ENCODE data around the gene TMEM19.
A peak's percentile ranks its signal among the peaks of the same experiment; 100 is the strongest.

Gene TMEM19

DNA sequence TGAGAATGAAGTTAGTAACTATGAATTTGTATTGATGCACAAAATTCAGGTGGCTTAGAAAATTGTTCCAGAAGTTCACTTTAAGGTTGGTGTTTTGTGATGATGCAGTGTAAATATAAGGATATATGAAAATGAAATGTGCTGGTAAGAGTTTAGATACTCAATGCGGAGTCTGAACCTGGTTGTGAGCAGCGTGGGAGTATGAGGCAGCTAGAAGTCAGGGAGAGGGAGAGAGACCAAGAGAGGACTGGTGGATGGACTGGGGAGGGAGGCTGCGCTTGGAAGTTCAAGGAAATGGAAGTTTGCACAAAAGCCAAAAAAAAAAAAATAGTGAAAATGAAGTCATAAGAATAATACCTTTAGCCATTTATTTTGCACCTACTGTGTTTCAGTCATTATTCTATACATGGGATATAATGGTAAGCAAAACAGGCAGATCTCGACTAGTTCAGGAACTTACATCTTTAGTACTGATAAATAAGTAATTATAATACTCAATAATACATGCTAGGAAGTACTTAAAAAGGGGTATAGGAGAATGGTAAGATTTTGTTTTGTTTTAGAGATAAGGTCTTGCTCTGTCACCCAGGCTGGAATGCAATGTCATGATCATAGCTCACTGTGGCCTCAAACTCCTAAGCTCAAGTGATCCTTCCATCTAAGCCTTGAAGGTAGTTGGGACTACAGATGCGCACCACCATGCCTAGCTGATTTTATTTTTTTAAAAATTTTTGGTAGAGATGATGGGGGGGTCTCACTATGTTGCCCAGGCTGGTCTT is 58.8 kb downstream of the TMEM19 start:
- H3K4me3 ChIP-seq (ENCODE audit: low read depth, low read length): no peak overlapping the region
- TF ChIP-seq, protein P1, sequence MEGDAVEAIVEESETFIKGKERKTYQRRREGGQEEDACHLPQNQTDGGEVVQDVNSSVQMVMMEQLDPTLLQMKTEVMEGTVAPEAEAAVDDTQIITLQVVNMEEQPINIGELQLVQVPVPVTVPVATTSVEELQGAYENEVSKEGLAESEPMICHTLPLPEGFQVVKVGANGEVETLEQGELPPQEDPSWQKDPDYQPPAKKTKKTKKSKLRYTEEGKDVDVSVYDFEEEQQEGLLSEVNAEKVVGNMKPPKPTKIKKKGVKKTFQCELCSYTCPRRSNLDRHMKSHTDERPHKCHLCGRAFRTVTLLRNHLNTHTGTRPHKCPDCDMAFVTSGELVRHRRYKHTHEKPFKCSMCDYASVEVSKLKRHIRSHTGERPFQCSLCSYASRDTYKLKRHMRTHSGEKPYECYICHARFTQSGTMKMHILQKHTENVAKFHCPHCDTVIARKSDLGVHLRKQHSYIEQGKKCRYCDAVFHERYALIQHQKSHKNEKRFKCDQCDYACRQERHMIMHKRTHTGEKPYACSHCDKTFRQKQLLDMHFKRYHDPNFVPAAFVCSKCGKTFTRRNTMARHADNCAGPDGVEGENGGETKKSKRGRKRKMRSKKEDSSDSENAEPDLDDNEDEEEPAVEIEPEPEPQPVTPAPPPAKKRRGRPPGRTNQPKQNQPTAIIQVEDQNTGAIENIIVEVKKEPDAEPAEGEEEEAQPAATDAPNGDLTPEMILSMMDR (IDR thresholded peaks at IDR 0.05; ENCODE audit: borderline replicate concordance, insufficient read depth, low read depth, low read length): no peak

DNA sequence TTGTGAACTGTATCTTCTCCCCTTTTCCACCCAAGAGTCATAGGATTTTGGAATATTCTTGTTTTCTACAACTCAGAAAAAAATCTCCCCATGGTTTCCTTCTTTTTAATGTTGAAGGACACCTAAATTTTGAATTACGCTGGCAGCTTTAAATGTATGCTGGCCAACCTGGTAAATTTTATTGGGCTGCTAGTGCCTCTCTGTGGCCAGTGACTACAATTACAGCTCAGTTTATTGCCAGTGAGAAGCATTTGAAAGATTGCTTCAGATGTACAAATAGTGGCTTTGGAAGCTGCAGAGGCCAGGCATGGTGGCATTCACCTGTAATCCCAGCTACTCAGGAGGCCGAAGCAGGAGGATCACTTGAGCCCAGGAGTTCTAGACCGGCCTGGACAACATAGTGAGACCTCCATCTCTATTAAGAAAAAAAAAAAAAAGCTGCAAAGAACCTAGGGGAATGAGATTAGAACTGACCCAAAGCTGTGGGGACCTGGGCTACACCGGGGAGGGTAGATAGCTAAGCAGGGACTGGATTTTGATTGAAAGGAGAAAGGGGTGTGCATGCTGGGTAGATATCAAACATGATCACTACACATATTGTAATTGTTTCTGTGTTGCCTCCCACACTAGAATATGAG is 61.2 kb downstream of the TMEM19 start:
- no peak overlapping the region for H3K4me3 ChIP-seq (ENCODE audit: low read depth, low read length)
- TF ChIP-seq, protein P1 (IDR thresholded peaks at IDR 0.05; ENCODE audit: borderline replicate concordance, insufficient read depth, low read depth, low read length): peak; percentile 54; the same call in 1 of the 2 replicates

DNA sequence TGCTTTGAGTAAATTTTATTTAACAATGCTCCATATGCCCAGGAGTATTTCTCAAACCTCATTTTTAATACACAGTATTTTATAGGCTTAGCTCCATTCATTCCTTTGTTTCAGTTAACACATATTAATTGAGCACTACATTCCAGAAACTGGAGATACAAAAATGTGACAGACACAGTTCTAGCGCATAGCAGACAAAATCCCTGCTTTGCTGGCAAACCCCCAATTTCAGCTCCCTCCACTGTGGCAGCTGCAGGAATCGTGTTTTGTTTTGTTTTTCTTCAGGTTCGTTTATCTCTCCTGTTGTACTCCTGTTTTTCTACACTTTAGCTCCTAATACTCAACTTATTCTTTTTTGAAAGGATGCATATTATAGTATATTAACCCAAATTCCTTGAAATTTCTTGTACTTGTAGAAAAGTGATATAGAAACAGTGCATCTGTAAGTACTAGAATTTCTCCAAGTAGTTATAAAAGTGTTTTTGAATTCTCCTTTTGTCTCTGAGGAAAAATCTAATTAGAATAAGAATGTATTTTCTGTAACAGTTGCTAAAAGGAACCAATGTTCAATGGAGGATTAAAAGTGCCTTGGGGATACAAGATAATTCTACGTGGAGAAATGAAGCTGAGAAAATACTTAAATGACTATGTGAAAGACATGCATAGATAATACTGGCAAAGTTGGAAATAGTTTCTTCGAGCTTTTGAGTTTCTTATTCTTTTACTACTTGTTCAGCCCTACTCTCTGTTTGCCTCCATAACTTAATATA is 62.4 kb downstream of the TMEM19 start:
- TF ChIP-seq, protein P1 (IDR thresholded peaks at IDR 0.05; ENCODE audit: borderline replicate concordance, insufficient read depth, low read depth, low read length): no peak
- H3K4me3 ChIP-seq (ENCODE audit: low read depth, low read length): no peak overlapping the region

DNA sequence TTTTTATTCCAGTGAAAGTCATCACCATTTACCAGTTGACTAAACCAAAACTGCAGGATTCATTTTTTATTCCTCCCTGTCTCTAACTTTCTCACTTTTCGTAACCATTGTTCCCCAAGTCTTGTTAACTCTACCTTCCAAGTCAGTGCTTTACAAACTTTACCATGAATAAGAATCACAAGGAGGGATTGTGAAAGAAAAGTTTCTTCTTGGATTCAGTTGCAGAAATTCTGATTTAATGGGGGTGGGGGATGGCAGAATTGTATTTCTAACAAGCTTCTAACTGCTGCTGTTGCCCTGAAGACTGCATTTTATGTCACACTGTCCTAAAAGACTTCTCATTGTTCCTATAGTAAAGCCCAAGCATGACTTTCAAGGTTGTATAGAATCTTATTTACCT is 63.8 kb downstream of the TMEM19 start:
- no peak overlapping the region for H3K4me3 ChIP-seq (ENCODE audit: low read depth, low read length)
- TF ChIP-seq, protein P1 (IDR thresholded peaks at IDR 0.05; ENCODE audit: borderline replicate concordance, insufficient read depth, low read depth, low read length): no peak

DNA sequence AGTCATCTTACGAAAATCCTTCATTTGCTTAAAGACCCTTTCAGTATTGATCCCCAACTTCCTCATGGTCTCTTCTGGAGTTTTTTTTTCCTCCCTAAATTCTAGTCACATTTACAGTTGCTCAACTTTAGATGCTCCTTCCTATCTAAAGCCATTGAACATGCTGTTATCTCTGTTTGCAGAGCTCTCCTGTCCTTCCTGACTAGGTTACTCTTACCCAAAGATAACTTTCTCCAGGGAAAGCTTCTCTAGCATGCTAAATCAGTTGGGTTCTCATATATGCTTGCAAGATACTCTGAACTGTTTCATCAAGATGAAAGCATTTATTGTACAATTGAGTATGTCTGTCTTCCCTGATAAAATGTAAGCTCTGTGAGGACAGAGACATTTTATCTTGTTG is 67.0 kb downstream of the TMEM19 start:
- TF ChIP-seq, protein P1 (IDR thresholded peaks at IDR 0.05; ENCODE audit: borderline replicate concordance, insufficient read depth, low read depth, low read length): no peak
- no peak overlapping the region for H3K4me3 ChIP-seq (ENCODE audit: low read depth, low read length)

Measured in GM12875 (cell line).